Measurements from ENCODE around the gene PLA2G2E.

The PLA2G2E gene, protein sequence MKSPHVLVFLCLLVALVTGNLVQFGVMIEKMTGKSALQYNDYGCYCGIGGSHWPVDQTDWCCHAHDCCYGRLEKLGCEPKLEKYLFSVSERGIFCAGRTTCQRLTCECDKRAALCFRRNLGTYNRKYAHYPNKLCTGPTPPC

DNA sequence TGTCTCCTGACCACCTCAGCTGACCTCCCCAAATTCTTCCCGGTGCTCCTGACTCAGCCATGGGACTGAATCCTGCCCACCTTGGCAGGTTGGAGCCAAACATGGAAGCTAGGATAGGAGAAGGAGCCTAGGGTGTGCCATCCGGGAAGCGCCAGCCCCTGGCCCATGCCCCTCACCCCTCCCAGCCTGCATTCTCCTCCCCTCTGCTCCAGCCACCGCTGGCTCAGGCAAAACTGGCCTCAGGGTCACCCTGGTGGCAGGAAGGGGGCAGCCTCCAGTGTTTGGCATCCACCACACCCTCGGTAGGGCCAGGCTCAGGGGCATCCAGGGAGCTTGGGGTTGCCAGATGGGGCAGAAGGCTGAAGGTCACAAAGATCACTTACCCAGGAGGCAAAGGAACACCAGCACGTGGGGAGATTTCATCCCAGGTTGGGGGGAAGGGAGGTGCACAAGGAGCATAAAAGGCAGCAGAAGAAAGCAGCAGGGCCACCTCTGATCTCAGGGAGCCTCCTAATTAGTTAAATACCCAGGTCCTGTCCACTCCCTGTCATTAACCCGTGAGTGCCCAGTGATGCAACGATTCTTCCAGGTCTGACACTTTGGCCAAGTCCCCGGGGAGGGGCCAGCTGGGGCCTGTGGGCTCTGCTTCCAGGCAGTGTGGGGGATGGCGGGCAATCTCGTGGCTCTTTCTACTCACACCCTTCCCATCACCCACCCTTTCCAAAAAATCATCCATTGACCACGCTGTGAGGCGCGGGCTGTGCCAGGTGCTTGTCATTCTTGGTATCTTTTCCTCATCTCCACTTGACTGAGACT lies at the start of gene PLA2G2E:
TSS of gene PLA2G2E (minus strand) at position 481 of the 816 bp plus-strand sequence. CDS start at position 423, 58 bp downstream.
- no peak for DNase-seq (ENCODE audit: low read depth in 1 of 2, low spot score in 1 of 2)

DNA sequence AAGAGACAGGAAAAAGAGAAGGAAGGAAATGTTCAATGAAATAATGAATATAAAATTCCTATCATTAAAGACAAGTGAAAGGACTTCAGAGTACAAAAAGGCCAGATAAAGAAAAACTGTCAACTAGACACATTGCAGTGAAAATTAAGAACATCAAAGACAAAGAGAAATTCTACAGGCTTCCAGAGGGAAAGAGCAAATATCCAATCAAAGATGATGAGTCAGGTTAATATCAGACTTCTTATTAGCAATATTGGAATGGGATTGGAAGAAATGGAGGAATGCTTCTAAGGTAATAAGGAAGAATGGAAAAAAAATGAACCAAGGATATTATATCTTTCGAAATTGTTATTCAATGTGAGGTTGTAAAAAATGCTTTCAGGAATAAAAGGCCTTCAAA lies 48.2 kb upstream of the PLA2G2E start:
- no peak for DNase-seq (ENCODE audit: low read depth in 1 of 2, low spot score in 1 of 2)

DNA sequence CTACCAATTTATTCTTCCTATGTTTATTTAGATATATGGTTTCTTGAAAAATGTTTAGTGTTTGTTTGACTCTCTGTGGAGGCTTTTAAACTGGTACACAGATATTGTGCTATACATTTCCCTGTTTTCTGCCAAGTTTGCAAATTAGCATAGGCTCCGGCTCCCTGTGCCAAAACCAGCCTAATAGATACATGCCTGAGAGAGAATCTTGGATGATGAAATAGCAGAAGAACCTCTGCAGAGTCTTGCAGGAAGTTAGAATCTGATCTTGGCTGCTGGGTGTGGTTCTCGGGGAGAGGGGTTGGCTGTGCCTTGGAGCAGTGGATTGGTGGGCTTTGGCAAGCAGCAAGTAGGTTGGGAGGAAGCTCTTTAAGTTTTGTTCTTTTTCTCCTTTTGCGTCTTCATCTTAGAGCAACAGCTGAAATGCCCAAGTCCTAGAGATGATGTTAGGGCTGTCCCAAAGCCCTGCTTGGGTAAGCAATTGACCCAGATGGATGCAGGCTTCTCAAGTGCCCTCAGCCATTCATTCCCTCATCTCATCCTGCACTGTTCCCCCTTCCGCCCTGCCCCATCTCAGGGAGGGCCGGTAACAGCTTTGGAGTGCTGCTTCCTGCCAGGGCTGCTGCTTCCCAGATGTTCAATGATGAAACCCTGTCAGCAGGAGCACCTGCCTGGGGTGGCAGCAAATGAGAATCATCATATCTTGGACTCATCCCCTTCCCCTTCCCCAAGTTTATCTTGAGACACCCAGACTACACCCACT lies 46.7 kb upstream of the PLA2G2E start:
- DNase-seq (ENCODE audit: low read depth in 1 of 2, low spot score in 1 of 2) = no peak

DNA sequence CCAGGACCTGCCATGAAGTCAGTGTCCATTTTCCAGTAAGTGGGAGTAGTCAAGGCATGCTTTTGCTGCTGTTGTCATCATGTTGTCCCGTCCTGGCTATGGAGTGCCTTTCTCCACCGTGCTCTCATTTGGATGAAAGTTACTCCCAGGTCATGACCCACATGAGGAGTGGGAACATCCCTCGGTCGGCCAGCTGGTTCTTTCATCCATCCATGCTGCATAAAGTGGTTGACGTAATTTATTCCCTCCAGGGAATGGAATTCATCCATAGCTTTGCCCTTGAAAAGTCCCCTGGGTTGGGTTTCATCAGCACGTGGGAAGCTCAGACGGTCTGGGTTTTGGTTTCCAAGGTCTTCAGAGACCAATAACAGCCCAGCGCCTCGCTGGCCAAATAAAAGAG lies 44.4 kb upstream of the PLA2G2E start:
- no peak for DNase-seq (ENCODE audit: low read depth in 1 of 2, low spot score in 1 of 2)

DNA sequence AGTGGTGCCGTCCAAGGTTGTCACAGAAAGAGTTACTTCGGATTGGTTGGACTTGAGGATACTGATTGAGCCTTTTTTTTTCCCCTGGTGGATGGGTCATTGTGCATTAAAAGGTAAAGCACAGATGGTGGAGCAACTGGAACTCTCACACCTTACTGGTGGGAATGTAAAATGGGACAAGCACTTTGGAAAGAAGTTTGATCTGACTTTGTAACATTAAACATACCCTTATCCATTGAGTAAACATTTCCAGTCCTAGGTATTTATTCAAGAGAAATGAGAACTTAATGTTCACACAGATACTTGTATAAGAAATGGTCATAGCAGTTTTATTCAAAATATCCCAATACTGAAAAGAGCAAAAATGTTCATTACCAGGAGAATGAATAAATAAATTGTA lies 41.1 kb upstream of the PLA2G2E start:
- no peak for DNase-seq (ENCODE audit: low read depth in 1 of 2, low spot score in 1 of 2)

DNA sequence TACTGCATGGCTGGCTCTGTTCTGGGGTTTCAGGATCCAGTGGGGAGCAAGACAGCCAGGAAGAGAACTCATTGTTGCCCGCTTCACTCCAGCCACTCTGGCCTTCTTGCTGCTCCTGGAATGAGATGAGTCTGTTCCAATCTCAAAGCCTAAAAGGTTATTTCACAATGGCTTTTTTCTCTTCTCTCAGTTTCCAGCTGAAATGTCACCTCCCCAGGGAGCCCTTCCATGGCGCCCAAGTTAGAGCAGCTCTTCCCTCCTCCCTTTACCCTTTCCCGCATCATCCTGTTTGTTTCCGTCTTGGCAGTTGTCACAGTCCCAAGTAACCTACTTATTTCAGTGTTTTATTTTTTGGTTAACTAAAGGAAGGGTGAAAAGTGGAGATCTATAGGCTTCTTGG lies 40.2 kb upstream of the PLA2G2E start:
- no peak for DNase-seq (ENCODE audit: low read depth in 1 of 2, low spot score in 1 of 2)

DNA sequence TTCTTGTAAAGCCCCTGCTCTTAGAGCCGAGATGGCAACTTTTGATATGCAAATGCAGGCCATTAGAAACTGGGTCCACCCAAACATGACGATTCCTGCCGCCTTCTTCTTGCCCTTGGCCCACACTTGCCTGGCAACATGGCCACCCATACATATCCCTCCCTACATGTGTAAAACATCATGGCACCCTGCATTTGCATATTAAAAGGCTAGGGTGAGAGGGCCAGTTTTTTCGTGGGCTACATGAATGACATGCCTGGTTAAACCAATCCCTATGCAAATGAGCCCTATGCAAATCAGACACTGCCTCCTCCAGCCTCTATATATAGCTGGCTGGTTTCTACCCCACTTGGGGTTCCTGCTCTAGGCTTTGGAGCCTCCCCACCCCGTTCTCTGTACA lies 37.2 kb upstream of the PLA2G2E start:
- DNase-seq (ENCODE audit: low read depth in 1 of 2, low spot score in 1 of 2) = no peak

DNA sequence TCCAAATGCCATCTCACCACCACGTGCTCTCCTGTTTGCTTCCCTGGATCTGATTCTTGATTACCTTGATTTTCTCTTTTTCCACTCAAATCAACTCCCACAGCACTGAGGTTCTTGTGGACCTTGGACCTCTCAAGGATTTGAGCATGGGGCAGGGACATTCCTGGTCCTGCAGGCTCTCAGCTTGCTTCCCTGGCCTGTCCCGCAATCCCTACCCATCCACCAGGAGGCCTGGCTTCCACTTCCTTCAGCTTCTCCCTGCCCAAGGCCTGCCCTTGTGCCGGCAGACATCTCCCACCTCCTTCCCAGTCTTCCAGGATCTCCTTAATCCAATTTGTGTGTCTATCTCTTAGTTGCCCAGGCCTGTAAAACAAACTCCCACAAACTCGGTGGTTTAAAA lies 34.4 kb upstream of the PLA2G2E start:
- DNase-seq (ENCODE audit: low read depth in 1 of 2, low spot score in 1 of 2) = no peak

DNA sequence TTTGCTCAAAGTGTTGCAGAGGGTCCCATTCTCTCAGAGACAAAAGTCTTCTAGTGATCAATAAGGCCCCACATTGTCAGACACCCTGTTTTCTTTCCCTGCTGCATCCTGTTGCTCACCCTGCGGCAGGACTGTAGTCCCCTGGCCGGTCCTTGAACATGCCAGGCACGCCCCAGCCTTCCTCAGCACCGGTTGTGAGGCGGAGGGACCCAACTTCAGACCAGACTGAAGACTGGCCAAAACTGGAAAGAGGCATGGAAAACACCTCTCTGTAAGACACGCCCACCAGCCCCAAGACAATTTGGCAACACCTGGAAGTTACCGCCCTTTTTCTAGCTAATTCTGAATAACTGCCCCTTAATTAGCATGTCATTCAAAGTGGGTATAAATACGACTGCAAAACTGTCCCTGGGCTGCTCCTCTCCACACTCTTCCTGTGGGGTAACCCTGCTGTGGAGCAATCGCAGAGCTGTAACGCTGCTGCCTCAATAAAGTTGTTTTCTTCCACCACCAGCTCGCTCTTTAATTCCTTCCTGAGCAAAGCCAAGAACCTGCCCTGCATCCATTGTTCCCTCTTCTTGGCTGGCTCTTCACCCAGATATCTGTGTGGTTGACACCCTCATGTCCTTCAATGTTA lies 32.2 kb upstream of the PLA2G2E start:
- DNase-seq (ENCODE audit: low read depth in 1 of 2, low spot score in 1 of 2) = no peak

DNA sequence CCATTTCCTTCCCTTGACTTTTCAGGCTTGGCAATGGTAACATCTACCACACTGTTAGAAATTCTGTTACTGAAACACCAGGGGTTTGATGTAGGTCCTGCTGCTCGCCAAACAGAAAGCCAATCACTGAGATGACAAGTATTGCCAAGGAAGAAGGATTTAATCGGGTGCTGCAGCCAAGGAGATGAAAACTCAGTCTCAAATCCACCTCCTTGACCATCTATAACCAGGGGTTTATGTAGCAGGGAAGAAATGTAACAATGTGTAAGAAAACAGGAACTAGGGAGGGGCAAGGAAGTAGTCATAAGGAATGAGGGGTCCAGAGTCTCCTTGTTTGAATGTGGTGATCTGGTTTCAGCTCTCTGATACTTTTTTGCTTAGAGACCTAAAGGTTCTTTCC lies 30.6 kb upstream of the PLA2G2E start:
- DNase-seq (ENCODE audit: low read depth in 1 of 2, low spot score in 1 of 2) = no peak

DNA sequence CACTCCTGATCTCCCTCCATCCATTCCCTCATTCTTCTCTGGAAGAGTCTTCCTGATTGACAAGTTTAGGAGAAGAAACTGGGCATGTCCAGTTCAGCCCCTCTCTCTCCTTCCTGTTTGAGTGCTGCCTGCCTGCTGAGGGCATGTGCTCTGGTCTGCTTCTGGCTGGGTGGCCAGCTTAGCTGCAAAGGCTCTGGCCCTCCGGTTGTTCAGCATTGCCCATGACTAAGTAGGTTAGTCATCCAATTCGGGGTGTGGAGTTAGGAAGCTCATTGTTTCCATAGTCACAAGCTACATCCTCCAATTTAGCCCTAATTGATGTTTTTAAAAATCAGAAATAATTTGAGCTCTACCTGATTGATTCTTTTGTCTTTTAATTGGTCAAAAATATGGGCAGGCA lies 25.6 kb upstream of the PLA2G2E start:
- DNase-seq (ENCODE audit: low read depth in 1 of 2, low spot score in 1 of 2) = no peak

DNA sequence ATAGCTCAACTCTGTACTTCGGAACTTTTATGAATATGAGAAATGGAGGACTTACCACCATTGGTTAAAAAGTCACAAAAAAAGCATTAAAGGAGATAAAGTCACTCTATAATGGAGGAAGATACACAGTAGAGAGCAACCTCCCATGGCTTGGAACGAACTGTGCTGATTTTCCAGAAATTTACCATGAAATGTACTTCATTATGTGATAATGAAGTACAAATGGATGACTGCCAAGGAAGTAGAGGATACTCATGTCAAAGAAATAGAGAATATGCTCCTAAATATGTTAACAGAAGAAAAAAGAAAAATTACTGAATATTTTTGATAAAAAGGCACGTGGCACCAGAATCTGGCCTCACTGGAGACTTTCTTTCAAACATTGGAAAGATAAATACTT lies 23.6 kb upstream of the PLA2G2E start:
- no peak for DNase-seq (ENCODE audit: low read depth in 1 of 2, low spot score in 1 of 2)

DNA sequence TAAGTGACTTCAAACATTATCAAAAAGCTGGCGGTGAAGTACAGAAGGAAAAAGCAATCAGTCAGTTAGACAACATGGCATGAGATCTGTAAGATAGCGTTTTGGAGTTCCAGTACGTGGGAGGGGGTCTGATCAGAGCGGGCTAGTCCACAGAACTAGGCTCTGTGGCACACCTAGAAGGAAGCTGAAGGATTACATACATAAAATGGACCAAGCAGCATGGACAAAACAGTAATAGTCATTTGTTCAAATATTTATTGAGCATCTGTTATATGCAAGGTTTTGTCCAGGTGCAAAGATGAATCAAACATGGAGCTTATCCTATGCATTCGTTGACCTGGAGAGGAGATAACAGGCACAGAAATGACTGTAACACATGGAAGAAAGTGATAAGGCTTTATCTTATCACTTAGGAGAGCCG lies 22.9 kb upstream of the PLA2G2E start:
- no peak for DNase-seq (ENCODE audit: low read depth in 1 of 2, low spot score in 1 of 2)

DNA sequence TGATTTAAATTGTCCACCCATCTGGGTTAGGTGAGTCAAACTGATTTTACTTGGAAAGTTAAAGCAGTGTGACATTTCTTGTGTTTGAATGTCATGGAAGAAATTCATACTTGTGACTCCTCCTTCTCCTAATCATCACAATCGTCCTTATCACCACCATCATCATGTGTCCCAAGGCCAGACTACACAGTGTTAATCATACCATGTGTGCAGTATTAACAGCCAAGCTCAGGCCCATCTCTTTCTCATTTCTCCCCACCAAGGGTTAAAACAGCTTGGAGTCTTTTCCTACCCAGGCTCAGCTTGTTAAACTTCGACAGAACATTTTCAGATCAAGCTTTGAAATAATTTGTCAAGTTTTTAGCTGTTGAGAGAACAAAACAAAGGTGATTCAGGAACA lies 22.5 kb upstream of the PLA2G2E start:
- DNase-seq (ENCODE audit: low read depth in 1 of 2, low spot score in 1 of 2) = no peak

DNA sequence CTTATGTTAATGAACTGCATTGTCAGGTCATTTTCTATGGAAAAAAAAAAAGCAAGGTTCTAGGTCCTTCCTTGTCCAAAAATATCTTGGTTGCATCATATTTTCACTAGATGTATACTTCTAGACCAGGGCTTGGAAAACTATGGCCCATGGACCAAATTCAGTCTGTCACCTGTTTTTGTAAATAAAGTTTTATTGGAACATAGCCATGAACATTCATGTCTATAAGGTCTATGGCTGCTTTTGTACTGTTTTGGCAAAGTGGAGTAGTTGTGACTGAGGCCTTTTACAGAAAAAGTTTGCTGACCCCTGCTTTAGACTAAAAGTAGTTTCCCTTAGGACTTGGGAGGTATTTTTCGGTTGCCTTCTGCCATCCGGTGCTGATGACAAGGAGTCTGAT lies 19.2 kb upstream of the PLA2G2E start:
- no peak for DNase-seq (ENCODE audit: low read depth in 1 of 2, low spot score in 1 of 2)

DNA sequence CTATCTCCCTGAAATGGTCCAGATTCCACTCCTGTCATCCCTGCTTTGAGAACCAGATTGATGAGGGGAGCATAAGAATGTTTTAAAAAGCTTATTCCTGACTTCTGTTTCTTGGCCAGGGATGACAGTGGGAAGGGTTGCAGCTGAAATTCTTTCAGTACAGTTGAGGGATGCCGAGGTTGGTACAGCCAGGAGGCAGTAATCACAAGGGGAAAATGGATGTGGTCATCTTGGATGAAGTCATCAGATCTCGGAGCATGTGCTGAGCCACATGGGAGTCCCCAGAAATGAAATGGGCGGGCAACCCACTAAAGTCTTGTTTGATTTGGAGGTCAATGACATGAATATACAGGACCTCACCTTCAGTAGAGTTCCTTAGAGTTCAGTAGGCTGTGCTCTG lies 18.7 kb upstream of the PLA2G2E start:
- DNase-seq (ENCODE audit: low read depth in 1 of 2, low spot score in 1 of 2) = no peak

DNA sequence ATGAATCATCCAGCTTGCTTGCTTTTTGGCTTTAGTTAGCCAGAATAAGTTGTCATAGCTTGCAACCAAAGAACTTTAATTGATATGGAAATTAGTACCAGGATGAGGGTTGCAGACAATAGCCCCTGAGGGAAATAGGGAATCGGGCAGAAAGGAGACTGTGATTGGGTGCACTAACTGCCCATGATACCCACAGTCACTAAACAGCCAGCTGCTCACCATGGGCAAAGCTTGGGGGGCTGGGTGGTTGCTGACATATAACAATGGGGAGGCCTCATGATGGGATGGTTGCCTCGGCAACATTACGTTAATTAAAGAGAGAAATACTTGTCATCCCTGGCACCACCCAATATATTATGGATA lies 17.8 kb upstream of the PLA2G2E start:
- DNase-seq (ENCODE audit: low read depth in 1 of 2, low spot score in 1 of 2) = no peak

DNA sequence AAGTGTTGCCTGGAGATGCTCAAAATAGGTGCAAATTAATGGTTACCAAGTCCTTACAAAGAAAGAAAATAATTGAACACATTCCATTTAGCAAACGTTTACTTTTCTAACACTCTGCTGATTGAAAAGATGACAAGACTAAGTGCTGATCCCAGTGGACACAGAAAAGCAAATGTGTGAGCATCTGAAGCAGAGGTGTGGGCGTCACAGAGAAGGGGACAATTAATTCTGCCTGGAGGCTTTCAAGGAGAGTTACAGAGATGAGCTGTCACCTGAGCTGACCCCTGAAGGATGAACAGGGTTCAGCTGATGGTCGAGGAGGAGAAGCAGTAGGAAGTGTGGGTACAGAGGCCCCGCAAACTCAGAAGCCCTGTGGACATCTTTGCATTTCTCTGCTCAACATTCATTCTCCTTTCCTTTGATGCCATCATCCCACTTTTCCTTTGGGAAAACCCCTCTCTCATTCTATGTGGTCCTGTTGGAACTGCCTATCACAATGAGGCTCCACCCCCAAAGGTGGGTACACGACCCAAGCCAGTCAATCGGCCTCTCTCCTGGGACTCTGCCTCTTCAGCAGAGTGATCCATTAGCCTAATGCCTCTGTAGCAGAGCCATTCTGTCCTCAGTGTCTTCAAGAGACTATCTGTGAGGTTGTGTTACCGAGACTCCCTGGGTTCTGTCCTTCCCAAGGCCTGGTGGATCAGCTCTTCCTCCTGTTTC lies 17.2 kb upstream of the PLA2G2E start:
- no peak for DNase-seq (ENCODE audit: low read depth in 1 of 2, low spot score in 1 of 2)

DNA sequence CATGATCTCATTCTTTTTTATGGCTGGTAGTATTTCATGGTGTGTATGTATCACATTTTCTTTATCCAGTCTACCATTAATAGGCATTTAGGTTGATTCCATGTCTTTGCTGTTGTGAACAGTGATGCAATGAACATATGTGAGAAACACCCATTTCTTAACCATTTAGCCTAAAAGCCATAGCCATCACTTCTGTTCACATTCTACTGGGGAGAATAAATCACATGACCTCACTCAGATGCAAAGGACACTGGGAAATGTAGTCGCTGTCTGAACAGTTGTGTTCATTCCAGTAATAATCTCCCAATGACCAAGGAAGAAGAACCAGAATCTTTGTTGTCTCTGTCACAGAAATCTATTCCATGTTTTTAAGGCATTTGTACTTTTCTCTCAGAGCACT lies 15.1 kb upstream of the PLA2G2E start:
- no peak for DNase-seq (ENCODE audit: low read depth in 1 of 2, low spot score in 1 of 2)

DNA sequence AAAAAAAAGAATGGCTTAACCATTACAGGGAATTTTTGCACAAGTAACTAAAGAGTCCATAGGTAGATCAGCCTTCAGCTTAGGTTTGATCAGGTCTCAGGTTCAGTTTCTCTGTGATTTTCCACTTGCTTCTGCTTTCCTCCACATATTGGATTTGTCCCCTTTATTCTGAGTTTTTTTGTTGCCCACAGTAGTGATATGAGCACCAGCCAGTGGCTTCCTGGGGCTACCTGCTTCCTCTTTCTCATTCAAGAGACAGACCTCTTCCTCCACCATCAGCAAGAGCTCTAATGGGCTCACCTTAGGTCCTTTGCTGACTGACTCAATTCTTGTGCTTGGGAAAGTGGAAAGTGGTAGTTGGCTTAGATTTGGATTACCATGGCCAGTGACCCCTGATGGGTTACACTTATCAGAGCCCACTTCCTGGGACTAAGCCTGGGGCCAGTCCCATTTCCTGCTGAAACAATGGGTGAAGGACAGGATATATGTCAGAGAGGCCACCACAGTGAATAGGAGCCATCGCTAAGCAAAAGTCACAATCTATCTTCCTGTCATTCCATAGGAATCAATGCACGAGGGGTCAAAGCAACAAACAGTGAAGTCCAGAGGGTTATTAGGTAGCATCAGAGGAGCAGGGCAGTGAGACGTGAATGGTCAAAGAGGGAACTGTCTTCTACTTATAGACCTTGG lies 12.8 kb upstream of the PLA2G2E start:
- no peak for DNase-seq (ENCODE audit: low read depth in 1 of 2, low spot score in 1 of 2)

DNA sequence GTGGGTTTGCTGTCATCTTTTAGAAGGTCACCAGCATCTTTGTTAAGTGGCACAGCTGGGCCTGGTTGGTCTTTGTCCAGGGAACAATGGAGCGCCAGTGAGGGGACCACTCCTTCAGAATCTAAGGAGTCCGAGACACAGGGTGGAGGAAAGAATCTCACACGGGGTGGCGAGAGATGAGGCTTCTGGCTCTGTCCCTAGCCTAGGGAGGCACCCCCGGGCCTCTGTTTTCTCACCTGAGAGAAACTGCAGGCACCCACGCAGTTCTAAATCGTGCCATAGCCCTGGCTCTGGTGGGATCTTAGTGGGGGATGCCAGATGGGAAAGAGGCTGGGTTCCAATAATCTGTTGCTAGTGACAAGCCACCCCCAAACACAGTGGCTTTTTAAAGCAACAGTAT lies 10.9 kb upstream of the PLA2G2E start:
- no peak for DNase-seq (ENCODE audit: low read depth in 1 of 2, low spot score in 1 of 2)

Measured in activated T-helper 1 cell treated with anti-CD3 and anti-CD28 coated beads, Interleukin-2, amount 50 U/mL, for 16 hours (primary cell).